ENCODE results near the gene ZIC4. TPM values are rescaled to one million over a fixed set of nuclear protein-coding genes. Genes with fewer than 3 reads are reported as not detected.

The ZIC4 gene
- total and polyA plus RNA-seq, 9 of the 15 experiments (the other 6 are each of a cell fraction or from before 2014, with no cell fraction given): not detected

DNA sequence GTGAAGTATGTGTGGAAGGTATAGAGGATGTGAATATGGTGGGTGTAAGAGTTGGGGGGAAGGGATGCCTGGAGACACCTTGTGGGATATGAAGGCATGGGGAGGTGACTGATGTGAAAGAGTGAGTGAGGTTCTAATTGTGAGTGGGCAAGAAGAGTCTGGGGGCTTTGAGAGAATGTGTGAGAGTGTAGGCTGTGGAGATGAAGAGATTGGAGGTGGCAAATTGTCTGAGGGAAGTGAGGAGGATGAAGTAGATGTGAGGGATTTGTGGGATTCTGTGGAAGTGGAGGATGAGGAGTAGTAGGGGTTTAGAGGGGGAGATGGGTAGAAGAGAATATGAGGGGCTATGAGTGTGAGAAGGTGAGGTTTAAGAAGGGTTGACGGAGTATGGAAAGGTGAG, 41.6 kb downstream of the ZIC4 start:
- Histone ChIP-seq H2AFZ (ENCODE audit: low read depth, low read length) (no peak overlapping the region), H3K9ac (ENCODE audit: insufficient read depth in 1 of 2, low read depth in 2 of 2, low read length in 2 of 2) (no peak overlapping the region), H3K9me1 (ENCODE audit: control insufficient read depth, insufficient read depth, low read length) (no peaks in the 10 kb centered on the region), H3K36me3 (ENCODE audit: control insufficient read depth, insufficient read depth, low read length) (no peaks in the 10 kb centered on the region), H3K4me1 (replicated peaks in 1 of 2; ENCODE audit: control insufficient read depth in 2 of 2, insufficient read depth in 2 of 2, low read length in 2 of 2) (no peaks in the 10 kb centered on the region), H3K4me2 (ENCODE audit: insufficient read depth, low read length) (no peak overlapping the region), H3K79me2 (ENCODE audit: control insufficient read depth, insufficient read depth, low read length) (no peaks in the 10 kb centered on the region), H4K20me1 (replicated peaks; ENCODE audit: control insufficient read depth, insufficient read depth, low read length) (no peaks in the 10 kb centered on the region), H3K27ac (ENCODE audit: extremely low read depth, low read depth, low read length) (no peak overlapping the region), H3K9me3 (replicated peaks; ENCODE audit: control insufficient read depth, insufficient read depth, low read depth, low read length) (no peaks in the 10 kb centered on the region), H3K4me3 (no peak overlapping the region), H3K27me3 (ENCODE audit: control insufficient read depth in 2 of 2, insufficient read depth in 2 of 2, low read length in 2 of 2) (peaks cover 0 to 4% of the 10 kb centered on the region in 2 experiments; a peak in 2 of 5 replicates)
- no peak for FAIRE-seq
- in situ Hi-C loops (cut with MboI) (no loop called here), intact Hi-C loops (cut with micrococcal nuclease) (no loop called here)
- DNase-seq (ENCODE audit: extremely low read depth in 1 of 4, low spot score in 3 of 4): no peak
- ChIA-PET CTCF (ENCODE audit: low intra/inter-chr PET ratio) (no interaction called here), POLR2A (no interaction called here)
- no TSS peak for BruUV-seq (replicated peaks)
- no peak for TF ChIP-seq RBM34 (IDR thresholded peaks at IDR 0.05; ENCODE audit: borderline replicate concordance, insufficient read depth, low read length)
- TF ChIP-seq, protein P1, sequence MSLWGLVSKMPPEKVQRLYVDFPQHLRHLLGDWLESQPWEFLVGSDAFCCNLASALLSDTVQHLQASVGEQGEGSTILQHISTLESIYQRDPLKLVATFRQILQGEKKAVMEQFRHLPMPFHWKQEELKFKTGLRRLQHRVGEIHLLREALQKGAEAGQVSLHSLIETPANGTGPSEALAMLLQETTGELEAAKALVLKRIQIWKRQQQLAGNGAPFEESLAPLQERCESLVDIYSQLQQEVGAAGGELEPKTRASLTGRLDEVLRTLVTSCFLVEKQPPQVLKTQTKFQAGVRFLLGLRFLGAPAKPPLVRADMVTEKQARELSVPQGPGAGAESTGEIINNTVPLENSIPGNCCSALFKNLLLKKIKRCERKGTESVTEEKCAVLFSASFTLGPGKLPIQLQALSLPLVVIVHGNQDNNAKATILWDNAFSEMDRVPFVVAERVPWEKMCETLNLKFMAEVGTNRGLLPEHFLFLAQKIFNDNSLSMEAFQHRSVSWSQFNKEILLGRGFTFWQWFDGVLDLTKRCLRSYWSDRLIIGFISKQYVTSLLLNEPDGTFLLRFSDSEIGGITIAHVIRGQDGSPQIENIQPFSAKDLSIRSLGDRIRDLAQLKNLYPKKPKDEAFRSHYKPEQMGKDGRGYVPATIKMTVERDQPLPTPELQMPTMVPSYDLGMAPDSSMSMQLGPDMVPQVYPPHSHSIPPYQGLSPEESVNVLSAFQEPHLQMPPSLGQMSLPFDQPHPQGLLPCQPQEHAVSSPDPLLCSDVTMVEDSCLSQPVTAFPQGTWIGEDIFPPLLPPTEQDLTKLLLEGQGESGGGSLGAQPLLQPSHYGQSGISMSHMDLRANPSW (CRISPR knock-in tag; IDR thresholded peaks at IDR 0.05): no peak
- no peak for TF ChIP-seq RHOXF2B (CRISPR knock-in tag; conservative IDR thresholded peaks at IDR 0.05)
- no peak for TF ChIP-seq MAFF (IDR thresholded peaks at IDR 0.05; ENCODE audit: low read length)
- no peak for TF ChIP-seq SP2 (IDR thresholded peaks at IDR 0.05; ENCODE audit: extremely low read depth, low read depth, low read length, poor library complexity, severe bottlenecking)
- no peak for TF ChIP-seq MCM2 (IDR thresholded peaks at IDR 0.05; ENCODE audit: low read depth)
- no peak for TF ChIP-seq ZNF639 (CRISPR knock-in tag; conservative IDR thresholded peaks at IDR 0.05 in 1 of 2, IDR thresholded peaks at IDR 0.05 in 1 of 2)
- TF ChIP-seq ZNF644 (tag; IDR thresholded peaks at IDR 0.05; ENCODE audit: low read depth): no peak
- no peak for ATAC-seq
- 0% methylated on average over 1 of the region's 1 CpG for WGBS (ENCODE audit: insufficient coverage, low coverage, missing lambda C conversion rate)

Measured in K562 (cell line).